Astrocyte (in vitro differentiated cells and primary cell): Measurements from ENCODE around the gene IQUB. TPM values are rescaled to one million over a fixed set of nuclear protein-coding genes. Genes with fewer than 3 reads are reported as not detected.

ENCODE experiments used
- DNase-seq: peaks from one replicate; pipeline ENCODE4 v3.0.0-alpha.2; 2010; ENCODE audit warnings: low read depth
- FAIRE-seq: peaks from 2 replicates; lab custom pipeline; 2011; peaks lifted over from hg19 to GRCh38; lab: Jason Lieb, UNC
- H2AFZ ChIP-seq: 2 replicates; pipeline ENCODE4 v1.6.0; 2012; ENCODE audit warnings: low read depth, low read length, inconsistent platforms
- H3K27ac ChIP-seq: 2 replicates; pipeline ENCODE4 v1.5.1; 2011; ENCODE audit warnings: low read depth, low read length, inconsistent platforms
- H3K27me3 ChIP-seq: 2 replicates; pipeline ENCODE4 v1.6.0; 2011; ENCODE audit warnings: low read length, inconsistent platforms; ENCODE audit not compliant: insufficient read depth
- H3K36me3 ChIP-seq: 2 replicates; pipeline ENCODE4 v1.5.1; 2011; ENCODE audit warnings: low read length, inconsistent platforms; ENCODE audit not compliant: insufficient read depth
- H3K4me1 ChIP-seq: 2 replicates; pipeline ENCODE4 v1.5.1; 2011; ENCODE audit warnings: low read length, inconsistent platforms; ENCODE audit not compliant: insufficient read depth
- H3K4me2 ChIP-seq: 2 replicates; pipeline ENCODE4 v1.6.0; 2012; ENCODE audit warnings: low read length, inconsistent platforms
- H3K4me3 ChIP-seq: 2 replicates; pipeline ENCODE4 v1.5.1; 2011; ENCODE audit warnings: low read depth, mild to moderate bottlenecking, low read length, inconsistent platforms; ENCODE audit not compliant: insufficient read depth
- H3K79me2 ChIP-seq: 2 replicates; pipeline ENCODE4 v1.6.0; 2012; ENCODE audit warnings: mild to moderate bottlenecking, low read length, inconsistent platforms; ENCODE audit not compliant: insufficient read depth
- H3K9ac ChIP-seq: 2 replicates; pipeline ENCODE4 v1.6.0; 2012; ENCODE audit warnings: mild to moderate bottlenecking, low read length, inconsistent platforms
- H3K9me3 ChIP-seq: 2 replicates; pipeline ENCODE4 v1.5.1; 2012; ENCODE audit warnings: low read depth, mild to moderate bottlenecking, low read length, inconsistent platforms; ENCODE audit not compliant: insufficient read depth
- H4K20me1 ChIP-seq: 2 replicates; pipeline ENCODE4 v1.6.0; 2012; ENCODE audit warnings: low read length, inconsistent platforms; ENCODE audit not compliant: insufficient read depth
- H3K27ac Mint-ChIP-seq: one replicate; pipeline ENCODE4 v1.8.0; 2021; ENCODE audit warnings: mild to moderate bottlenecking, mixed read lengths; ENCODE audit not compliant: unreplicated experiment
- H3K27me3 Mint-ChIP-seq: one replicate; pipeline ENCODE4 v1.8.0; 2021; ENCODE audit warnings: low read depth, mixed read lengths; ENCODE audit not compliant: unreplicated experiment
- H3K36me3 Mint-ChIP-seq: one replicate; pipeline ENCODE4 v1.8.0; 2021; ENCODE audit warnings: low read depth, mixed read lengths; ENCODE audit not compliant: unreplicated experiment
- H3K4me1 Mint-ChIP-seq: one replicate; pipeline ENCODE4 v1.8.0; 2021; ENCODE audit warnings: low read depth, mixed read lengths; ENCODE audit not compliant: unreplicated experiment
- H3K4me3 Mint-ChIP-seq: one replicate; pipeline ENCODE4 v1.8.0; 2021; ENCODE audit warnings: mild to moderate bottlenecking, moderate library complexity, mixed read lengths; ENCODE audit not compliant: unreplicated experiment
- H3K9me3 Mint-ChIP-seq: one replicate; pipeline ENCODE4 v1.8.0; 2021; ENCODE audit warnings: mild to moderate bottlenecking, mixed read lengths; ENCODE audit not compliant: unreplicated experiment
- EZH2 ChIP-seq: IDR thresholded peaks from 2 replicates; pipeline ENCODE4 v1.6.1; 2012; ENCODE audit warnings: mild to moderate bottlenecking, low read length, inconsistent platforms; ENCODE audit not compliant: insufficient read depth
- total RNA-seq: library from RNA; stranded (reverse); gene quantifications from 2 replicates; pipeline ENCODE4 v1.2.1, GENCODE V29; 2021
- TF ChIP-seq, protein P1 (sequence below): IDR thresholded peaks from 2 replicates; pipeline ENCODE4 v1.5.1; 2011; ENCODE audit warnings: low read depth, mild to moderate bottlenecking, inconsistent platforms, low read length, moderate library complexity; ENCODE audit not compliant: insufficient read depth

IQUB gene
- total RNA-seq, 1 donor from 2014 or later, result 0.59 TPM

DNA sequence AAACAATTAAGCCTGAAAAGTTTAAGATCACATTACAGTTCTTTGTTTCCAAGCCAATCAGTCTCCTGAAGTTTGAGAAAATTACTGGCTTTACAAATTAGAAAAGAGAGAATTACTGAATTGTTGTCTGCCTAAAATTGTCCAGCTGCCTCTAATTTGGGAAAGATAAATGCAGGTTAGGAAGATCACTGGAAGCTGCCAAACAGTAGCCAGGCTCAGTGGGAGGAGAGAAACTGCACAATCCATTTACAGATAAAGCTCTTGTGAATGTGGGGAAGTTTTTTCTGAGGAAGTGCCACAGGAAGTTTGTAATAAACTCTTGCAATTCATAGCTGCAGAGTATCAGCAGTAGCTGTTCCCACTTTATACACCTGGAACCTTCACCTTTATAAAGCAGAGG, 100.7 kb downstream of the IQUB start:
- Histone ChIP-seq H3K4me3 (no peak overlapping the region), H3K4me1 (no peaks in the 10 kb centered on the region), H3K9ac (no peak overlapping the region), H4K20me1 (no peaks in the 10 kb centered on the region), H2AFZ (no peak overlapping the region), H3K4me2 (no peak overlapping the region), H3K79me2 (no peaks in the 10 kb centered on the region), H3K27me3 (no peaks in the 10 kb centered on the region), H3K9me3 (no peaks in the 10 kb centered on the region), H3K27ac (no peak overlapping the region), H3K36me3 (no peaks in the 10 kb centered on the region)
- TF ChIP-seq EZH2, result no peak
- TF ChIP-seq, protein P1, sequence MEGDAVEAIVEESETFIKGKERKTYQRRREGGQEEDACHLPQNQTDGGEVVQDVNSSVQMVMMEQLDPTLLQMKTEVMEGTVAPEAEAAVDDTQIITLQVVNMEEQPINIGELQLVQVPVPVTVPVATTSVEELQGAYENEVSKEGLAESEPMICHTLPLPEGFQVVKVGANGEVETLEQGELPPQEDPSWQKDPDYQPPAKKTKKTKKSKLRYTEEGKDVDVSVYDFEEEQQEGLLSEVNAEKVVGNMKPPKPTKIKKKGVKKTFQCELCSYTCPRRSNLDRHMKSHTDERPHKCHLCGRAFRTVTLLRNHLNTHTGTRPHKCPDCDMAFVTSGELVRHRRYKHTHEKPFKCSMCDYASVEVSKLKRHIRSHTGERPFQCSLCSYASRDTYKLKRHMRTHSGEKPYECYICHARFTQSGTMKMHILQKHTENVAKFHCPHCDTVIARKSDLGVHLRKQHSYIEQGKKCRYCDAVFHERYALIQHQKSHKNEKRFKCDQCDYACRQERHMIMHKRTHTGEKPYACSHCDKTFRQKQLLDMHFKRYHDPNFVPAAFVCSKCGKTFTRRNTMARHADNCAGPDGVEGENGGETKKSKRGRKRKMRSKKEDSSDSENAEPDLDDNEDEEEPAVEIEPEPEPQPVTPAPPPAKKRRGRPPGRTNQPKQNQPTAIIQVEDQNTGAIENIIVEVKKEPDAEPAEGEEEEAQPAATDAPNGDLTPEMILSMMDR, result no peak
- Mint-ChIP-seq H3K9me3 (no peaks in the 10 kb centered on the region), H3K4me1 (peaks cover 2% of the 10 kb centered on the region), H3K4me3 (no peak overlapping the region), H3K36me3 (no peaks in the 10 kb centered on the region), H3K27me3 (no peaks in the 10 kb centered on the region), H3K27ac (no peak overlapping the region)
- DNase-seq (no peak), FAIRE-seq (no peak)

DNA sequence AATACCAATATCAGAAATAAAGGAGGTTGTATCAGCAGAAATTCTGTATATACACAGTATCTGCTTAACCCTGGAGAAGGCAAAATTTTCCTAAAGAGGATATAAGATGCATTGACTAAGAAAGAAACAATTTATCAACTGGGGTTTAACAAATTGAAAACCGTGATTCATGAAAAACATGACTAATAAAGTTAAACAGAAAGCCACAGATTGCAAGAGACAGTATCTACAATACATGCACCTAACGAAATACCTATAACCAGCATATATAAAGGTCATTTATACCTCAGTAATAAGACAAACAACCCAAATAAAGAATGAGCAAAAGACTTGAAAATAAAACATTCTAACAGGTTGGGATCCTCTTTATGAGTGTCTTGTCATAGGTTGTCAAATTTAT, 101.8 kb downstream of the IQUB start:
- no peaks in the 10 kb centered on the region for H3K4me1 ChIP-seq
- H3K4me3 ChIP-seq, result no peak overlapping the region
- Mint-ChIP-seq H3K36me3 (no peaks in the 10 kb centered on the region), H3K9me3 (no peaks in the 10 kb centered on the region), H3K4me3 (no peak overlapping the region), H3K27me3 (no peaks in the 10 kb centered on the region), H3K4me1 (peaks cover 2% of the 10 kb centered on the region), H3K27ac (no peak overlapping the region)
- no peaks in the 10 kb centered on the region for H3K9me3 ChIP-seq
- H3K9ac ChIP-seq, result no peak overlapping the region
- H3K4me2 ChIP-seq, result no peak overlapping the region
- H3K36me3 ChIP-seq, result no peaks in the 10 kb centered on the region
- H4K20me1 ChIP-seq, result no peaks in the 10 kb centered on the region
- FAIRE-seq (no peak), DNase-seq (no peak)
- TF ChIP-seq EZH2, result no peak
- TF ChIP-seq, protein P1, result no peak
- H3K27me3 ChIP-seq, result no peaks in the 10 kb centered on the region
- no peak overlapping the region for H3K27ac ChIP-seq
- H3K79me2 ChIP-seq, result no peaks in the 10 kb centered on the region
- H2AFZ ChIP-seq, result no peak overlapping the region

DNA sequence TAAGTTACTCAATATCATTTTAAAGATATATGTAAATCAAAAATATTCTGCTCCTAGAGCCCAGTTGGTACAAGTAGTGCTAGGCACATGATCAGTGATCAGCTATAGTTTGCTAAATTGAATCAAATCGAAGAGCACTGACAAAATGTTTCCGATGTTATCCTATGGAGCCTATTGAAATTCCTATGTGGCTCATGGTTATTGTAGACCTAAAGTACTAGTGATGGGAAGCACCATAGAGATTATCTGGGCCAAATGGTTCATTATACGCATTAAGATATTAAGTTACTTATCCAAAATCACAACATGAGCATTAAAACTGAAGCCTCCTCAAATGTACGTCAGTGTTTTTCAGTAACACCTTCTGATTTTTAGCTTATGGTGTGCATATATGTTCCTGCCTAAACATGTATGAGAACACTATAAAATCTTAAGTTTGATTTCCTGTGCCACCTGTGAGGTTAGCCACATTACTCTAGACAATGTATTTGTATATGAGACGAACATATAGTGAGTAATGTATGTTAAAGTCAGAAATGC, 103.2 kb downstream of the IQUB start:
- H3K27me3 Mint-ChIP-seq, result no peaks in the 10 kb centered on the region
- H3K36me3 Mint-ChIP-seq, result no peaks in the 10 kb centered on the region
- Histone ChIP-seq H3K36me3 (no peaks in the 10 kb centered on the region), H3K4me2 (no peak overlapping the region), H3K9me3 (no peaks in the 10 kb centered on the region), H3K79me2 (no peaks in the 10 kb centered on the region), H3K27me3 (no peaks in the 10 kb centered on the region), H3K4me3 (no peak overlapping the region), H4K20me1 (no peaks in the 10 kb centered on the region), H3K4me1 (no peaks in the 10 kb centered on the region), H3K9ac (no peak overlapping the region), H2AFZ (no peak overlapping the region), H3K27ac (no peak overlapping the region)
- no peak for FAIRE-seq
- H3K4me3 Mint-ChIP-seq, result no peak overlapping the region
- H3K4me1 Mint-ChIP-seq, result peaks cover 2% of the 10 kb centered on the region
- no peak overlapping the region for H3K27ac Mint-ChIP-seq
- no peak for DNase-seq
- no peaks in the 10 kb centered on the region for H3K9me3 Mint-ChIP-seq
- TF ChIP-seq, protein P1, result no peak
- no peak for TF ChIP-seq EZH2
